DMS53 treated with DMSO at 0.1 percent for 48 hours (cell line): ENCODE results near the gene SOCS2.
"Not testable (repeated sequence)": the region's sequence is repeated elsewhere in the genome, so short reads cannot be mapped to it uniquely, and the experiment has no call there.

ENCODE experiments used
- DNase-seq: peaks from one replicate; lab custom pipeline; 2025; ENCODE audit not compliant: unreplicated experiment; lab: John Stamatoyannopoulos, UW

The SOCS2 gene

GRCh38 chr12:93571925-93572711 lies at the start of gene SOCS2:
TSS of gene SOCS2 (plus strand) at chr12:93572675. CDS start at chr12:93572898, 223 bp downstream.
- no peak for DNase-seq

GRCh38 chr12:93524386-93525133 lies 47.9 kb upstream of the SOCS2 start:
- peak; percentile 36 for DNase-seq

- DNase-seq, result peak; percentile 85
These were observed 45.6 kb upstream of the SOCS2 start for GRCh38 chr12:93526786-93527428.

GRCh38 chr12:93530358-93530757 lies 42.1 kb upstream of the SOCS2 start:
- DNase-seq, result peak; percentile 40

- DNase-seq, result no peak
These were observed 39.2 kb upstream of the SOCS2 start for GRCh38 chr12:93533310-93533709.

GRCh38 chr12:93536111-93536765 lies 36.2 kb upstream of the SOCS2 start:
- no peak for DNase-seq

- no peak for DNase-seq
These were observed 35.5 kb upstream of the SOCS2 start for GRCh38 chr12:93536766-93537488.

- DNase-seq, result no peak
These were observed 34.7 kb upstream of the SOCS2 start for GRCh38 chr12:93537769-93538168.

- no peak for DNase-seq
These were observed 32.7 kb upstream of the SOCS2 start for GRCh38 chr12:93539821-93540220.

GRCh38 chr12:93540466-93540865 lies 32.0 kb upstream of the SOCS2 start:
- no peak for DNase-seq

- DNase-seq, result no peak
These were observed 30.8 kb upstream of the SOCS2 start for GRCh38 chr12:93541578-93542225.

- DNase-seq, result no peak
These were observed 24.7 kb upstream of the SOCS2 start for GRCh38 chr12:93547778-93548177.

- no peak for DNase-seq
These were observed 23.3 kb upstream of the SOCS2 start for GRCh38 chr12:93549174-93549573.

GRCh38 chr12:93550748-93551611 lies 21.5 kb upstream of the SOCS2 start:
- no peak for DNase-seq

GRCh38 chr12:93552427-93552826 lies 20.0 kb upstream of the SOCS2 start:
- DNase-seq, result no peak

GRCh38 chr12:93557879-93558278 lies 14.6 kb upstream of the SOCS2 start:
- not testable (repeated sequence) for DNase-seq

- not testable (repeated sequence) for DNase-seq
These were observed 13.8 kb upstream of the SOCS2 start for GRCh38 chr12:93558685-93559084.

- DNase-seq, result peak; percentile 83
These were observed 8.5 kb upstream of the SOCS2 start for GRCh38 chr12:93563807-93564538.
